Activated CD8-positive, alpha-beta memory T cell treated with anti-CD3 and anti-CD28 coated beads for 4 hours (primary cell): ENCODE results near the gene CCR7.

ENCODE experiments used
- DNase-seq, 2 donors: peaks; one replicate each; pipeline ENCODE4 v3.0.0-alpha.2; 2020; ENCODE audit warnings: low read depth in 2 of 2

Gene CCR7

DNA sequence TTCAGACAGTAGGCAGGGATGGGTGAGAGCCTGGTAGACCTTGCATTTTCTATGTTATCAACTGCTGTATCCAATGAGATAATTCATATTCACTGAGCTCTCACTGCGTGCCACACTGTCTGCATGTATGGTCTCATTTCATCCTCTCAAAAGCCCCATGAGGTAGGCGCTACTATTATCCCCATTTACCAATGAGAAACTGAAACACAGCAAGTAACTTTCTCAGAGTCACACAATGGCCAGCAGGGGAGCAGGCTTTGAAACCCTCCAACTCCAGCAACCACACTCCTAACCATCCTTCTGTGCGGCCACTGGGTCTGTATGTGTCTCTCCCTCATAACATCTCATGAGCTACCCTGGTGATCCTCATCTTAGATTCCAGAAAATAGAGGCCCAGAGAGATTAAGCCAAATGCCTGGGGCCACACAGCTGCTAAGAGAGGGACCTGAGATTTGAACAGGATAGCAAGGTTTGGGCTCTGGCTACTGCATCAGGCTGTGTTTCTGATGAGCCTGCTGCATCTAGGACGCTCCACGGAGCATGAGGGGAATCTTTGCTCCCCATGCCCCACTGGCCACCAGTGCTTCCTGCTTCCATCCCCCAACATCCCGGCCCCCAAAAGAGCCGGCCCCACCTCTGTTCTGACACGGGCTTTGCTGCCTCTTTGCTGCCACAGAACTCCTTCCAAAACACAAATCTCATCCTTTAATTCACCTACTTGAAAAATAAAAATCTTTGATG is 3.2 kb downstream of the CCR7 start:
- DNase-seq, result no peak

DNA sequence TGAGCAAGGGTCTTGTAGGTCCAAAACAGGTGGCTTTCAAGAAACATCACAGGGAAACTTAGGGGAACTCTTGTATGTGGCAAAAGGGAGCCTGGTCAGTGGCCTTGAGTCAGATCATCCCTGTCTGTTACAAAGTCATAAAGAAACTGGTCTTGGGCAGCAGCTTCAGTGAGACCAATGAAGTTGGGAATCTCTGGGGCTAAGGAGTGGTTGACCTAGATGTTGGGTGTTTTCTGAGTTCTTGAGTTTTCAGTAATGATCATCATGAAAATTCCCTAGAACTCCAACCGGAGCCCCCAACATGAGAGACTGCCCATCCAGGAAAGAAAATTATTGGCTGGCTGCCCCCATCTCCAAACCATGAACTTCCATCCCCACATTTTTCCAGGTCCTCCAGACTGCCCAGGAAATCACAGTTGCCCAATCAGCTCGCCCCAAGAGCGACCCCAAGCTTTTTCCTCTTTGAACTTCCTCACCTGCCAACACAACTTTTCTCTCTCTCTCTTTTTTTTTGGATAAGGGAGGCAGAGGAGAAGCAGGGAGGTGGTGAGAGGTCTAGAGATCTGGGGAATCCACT is 3.9 kb downstream of the CCR7 start:
- no peak for DNase-seq

DNA sequence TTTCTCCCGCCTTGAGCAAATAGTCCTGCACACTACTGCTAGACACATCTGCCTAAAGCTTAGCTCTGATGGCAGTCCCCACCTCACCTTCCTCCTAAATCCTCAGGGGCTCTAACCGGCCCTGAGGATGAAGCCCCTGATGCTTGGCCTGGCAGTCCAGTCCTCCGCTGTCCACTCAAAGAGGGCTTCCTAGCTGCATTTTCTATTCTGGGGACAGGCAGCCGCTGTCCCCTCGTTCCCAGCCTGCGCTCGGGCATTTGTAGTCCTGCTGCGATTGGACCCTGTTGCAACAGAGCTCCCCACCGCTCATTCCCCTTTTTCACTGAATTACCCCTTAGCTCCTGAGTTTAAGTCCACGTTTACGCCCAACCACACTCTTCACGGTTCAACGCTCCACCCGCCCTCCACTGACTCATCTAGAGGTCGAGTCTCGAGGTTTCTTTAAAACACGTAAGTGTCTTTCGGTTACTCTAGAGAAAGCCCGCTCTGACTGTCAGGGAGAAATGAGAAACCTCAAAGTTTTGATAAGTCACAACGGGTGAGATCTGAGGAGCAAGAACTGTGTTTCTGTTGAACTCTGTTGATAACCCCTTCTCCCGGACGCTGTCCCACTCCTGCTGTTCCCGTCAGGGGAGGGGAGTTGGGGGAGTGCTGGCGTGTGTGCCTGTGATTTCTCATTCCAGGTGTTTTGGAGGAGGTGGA is 4.5 kb downstream of the CCR7 start:
- DNase-seq, result peak; percentile 61 to 70

DNA sequence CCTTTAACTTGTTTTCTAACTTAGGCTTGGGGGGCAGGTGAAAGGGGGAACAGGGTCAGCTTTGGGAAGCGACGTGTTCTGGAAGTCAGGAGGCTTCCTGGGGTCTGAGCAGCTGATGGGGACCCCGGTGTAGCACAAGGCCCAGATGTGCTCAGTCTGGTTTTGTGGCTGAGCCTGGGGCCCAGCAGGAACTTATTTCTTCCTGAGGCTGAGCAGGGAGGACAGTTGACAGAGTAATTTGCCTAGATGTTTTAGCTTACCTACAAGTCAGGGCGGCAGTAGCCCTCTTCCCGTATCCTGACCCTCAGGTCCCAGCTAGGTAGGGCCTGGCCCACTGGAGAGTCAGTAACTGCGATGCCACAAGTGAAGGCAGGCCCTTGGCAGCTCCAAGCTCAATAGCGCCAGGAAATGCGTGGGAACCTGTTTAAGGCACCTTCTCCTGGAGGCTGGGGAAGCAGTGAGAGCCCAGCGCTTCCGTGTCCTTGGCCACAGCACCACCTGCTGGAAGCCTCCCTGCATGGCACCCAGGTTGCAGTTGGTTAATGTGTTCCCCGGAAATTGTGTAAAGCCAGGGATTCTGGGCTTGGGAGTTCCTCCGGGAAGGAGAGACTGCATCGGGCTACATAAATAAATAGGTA is 5.2 kb downstream of the CCR7 start:
- peak; percentile 68 to 69 for DNase-seq

DNA sequence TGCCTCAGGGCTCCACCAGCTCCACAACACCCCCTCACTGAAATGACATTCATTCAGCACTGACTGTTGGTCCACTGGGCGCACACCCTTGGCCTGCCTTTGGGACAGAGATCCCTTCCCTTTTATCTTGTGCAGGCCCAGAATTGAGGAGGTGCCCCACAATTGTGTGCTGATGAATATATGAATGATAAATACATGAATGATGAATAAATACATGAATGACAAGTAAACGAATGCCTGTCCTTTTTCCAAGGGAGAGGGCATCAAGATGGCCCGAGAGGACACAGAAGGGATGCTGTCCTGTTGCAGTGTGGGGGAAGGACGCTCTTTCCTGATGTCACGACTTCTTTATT is 5.7 kb downstream of the CCR7 start:
- DNase-seq, result no peak

DNA sequence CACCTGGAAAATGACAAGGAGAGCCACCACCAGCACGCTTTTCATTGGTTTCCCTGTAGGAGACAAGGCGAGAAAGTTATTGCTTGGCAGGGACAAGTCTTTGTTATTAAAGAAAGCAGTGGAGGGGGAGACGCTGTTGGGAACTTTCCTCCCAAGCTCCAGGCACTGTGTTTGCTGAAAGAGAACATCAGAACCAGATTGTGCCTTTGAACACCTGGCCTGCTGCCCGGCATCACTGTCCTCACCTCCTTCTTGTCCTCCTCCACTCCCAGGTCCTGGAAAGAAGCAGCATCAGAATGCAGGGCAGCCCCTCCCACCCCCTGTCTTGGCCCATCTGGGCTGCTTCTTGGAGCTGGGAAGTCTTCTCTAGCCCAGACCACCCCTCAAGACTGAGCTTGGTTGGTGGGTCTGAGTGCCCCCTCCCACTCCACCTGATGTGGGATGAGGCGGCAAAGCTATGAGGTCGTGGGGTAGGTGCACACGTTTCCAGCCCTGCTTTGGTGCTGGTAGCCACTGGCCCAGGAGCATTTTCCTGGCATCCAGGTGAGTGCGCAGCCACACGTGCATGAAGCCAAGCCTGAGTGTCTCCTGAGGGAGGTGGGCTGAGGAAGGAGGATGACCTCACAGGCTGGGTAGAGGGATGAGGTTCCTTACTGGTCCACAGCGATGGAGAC is 6.2 kb downstream of the CCR7 start:
- no peak for DNase-seq

DNA sequence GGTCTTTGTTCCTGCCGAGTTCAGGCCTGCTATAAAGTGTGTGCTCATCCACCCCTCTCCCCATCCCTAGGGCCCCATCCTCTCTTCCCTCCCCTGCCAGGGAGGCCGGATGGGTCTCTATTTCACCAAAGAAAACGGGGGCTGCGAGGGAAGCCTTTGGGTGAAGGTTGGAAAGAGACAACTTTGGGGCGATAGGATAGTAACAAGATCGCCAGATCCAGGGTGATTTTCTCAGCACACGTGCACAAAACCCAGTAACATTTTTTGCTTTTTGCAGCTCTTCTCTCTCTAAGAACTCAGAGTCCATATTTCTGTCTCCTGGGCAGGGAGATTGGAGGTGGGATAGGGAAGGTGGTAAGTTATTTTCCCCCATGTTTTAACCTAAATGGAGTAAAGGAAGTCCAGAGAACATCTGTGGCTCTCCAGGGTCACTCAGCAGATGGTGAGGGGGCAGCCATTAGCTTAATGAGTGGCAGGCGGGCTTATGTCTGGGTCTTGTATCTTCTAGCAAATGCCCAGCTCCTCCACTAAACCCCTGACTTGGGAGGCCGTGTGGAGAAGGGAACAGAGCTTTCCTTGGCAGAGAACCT is 6.9 kb downstream of the CCR7 start:
- DNase-seq, result no peak

DNA sequence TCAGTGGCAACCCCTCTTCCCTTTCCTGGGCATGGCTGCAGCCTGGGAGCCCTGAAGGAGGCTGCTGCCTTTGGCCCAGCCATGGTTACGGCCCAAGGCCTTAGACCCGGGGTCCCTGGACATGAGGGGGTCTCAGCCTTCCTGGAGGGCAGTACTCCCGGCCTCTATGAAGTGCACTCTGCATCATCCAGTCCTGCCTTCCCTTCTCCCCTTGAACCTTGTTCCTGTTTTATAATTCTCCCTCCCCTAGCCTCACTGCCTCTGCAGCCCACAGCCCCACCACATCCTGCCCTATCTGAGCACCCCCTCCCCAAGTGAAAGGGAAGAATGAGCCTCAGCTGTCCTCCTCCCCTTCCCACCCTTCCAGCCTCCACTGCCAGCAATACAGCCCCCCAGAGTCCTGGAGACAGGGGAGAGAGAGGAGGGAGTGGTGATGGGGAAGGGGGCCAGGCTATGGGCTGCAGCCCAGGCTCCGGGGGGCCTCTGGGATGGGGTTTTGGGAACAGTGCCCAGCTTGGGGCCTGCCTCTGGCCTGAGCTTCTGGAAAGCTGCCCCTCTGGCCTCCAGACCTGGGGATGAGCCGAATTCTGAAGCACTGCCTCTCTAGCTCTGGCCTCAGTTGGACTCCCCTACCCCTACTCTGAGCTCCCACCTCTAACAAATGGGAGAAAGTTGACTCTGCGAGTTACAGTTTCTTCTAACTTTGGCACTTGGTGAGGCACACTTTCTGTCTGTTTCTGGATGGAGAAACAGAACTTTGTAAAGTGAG is 7.6 kb downstream of the CCR7 start:
- no peak for DNase-seq

GRCh38 chr17:40556884-40557414 is 8.3 kb downstream of the CCR7 start:
- no peak for DNase-seq

DNA sequence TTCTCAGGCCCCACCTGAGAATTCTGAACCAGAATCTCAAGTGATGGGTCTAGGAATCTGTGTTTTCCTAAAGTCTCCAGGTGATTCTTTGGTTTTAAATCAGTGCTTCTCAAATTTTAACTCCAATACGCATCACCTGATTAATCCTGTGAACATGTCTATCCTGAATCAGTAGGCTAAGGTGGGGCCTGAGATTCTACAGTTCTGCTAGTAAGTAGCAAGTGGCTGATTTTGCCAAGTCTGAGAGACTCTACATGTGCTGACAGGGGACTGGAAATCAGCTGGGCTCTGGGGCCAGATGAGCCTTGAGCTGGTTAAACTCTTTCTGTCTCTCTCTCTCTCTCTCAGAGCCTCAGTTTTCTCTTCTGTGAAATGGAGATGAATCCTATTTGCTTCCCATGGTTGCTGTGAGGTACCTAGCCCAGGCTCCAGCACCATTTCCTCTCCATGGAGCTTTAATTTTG is 9.0 kb downstream of the CCR7 start:
- no peak for DNase-seq

GRCh38 chr17:40555296-40556190 is 9.7 kb downstream of the CCR7 start:
- no peak for DNase-seq

DNA sequence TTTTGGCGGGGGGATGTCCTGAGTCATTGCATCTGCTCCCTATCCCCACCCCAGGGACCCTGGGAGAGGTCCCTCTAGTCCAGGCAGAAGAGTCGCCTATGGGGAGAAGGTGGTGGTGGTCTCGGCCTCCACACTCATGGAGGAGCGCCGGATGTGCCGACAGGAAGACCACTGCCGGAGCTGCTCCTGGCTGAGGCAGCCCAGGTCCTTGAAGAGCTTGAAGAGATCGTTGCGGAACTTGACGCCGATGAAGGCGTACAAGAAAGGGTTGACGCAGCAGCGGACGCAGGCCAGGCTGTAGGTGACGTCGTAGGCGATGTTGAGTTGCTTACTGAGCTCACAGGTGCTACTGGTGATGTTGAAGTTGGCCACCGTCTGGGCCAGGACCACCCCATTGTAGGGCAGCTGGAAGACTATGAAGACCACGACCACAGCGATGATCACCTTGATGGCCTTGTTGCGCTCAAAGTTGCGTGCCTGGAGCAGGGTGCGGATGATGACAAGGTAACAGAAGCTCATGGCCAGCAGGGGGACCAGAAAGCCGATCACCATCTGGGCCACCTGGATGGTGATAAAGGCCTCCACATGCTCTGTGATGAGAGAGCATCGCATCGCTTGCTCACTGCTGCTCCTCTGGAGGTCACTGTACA is 10.5 kb downstream of the CCR7 start:
- no peak for DNase-seq

- DNase-seq, result no peak
Measured at GRCh38 chr17:40553694-40554534, 11.4 kb downstream of the CCR7 start.

- DNase-seq, result no peak
Measured at GRCh38 chr17:40552806-40553693, 12.2 kb downstream of the CCR7 start.

- DNase-seq, result no peak
Measured at GRCh38 chr17:40551879-40552768, 13.1 kb downstream of the CCR7 start.
